GM12878 (cell line): Measurements from ENCODE around the gene TUBA4B. TPM values are rescaled to one million over a fixed set of nuclear protein-coding genes. Genes with fewer than 3 reads are reported as not detected.

ENCODE experiments used
- ATAC-seq: fragments of 200-7000 bp; cut with Tn5 transposase; 3 replicates; pipeline ENCODE4 v1.9.1; 2020; ENCODE audit warnings: mild to moderate bottlenecking, moderate library complexity
- BruUV-seq: library from RNA; stranded (reverse); fragments of 400-500 nt; replicated peaks from 2 replicates; lab custom pipeline; 2021; lab: Mats Ljungman, UMichigan
- CTCF ChIA-PET: fragments of 300-600 bp; sonication (Branson Sonifier 250); formaldehyde crosslinking; extraction: SDS; loops from one replicate; lab custom pipeline; 2021; ENCODE audit warnings: inconsistent platforms; lab: Yijun Ruan, JAX
- POLR2A ChIA-PET: fragments of 350-600 bp; formaldehyde crosslinking; extraction: SDS; loops from one replicate; lab custom pipeline; 2021; ENCODE audit warnings: inconsistent platforms; lab: Charles Lee
- RAD21 ChIA-PET: fragments of 300-600 bp; sonication (Branson Sonifier 250); formaldehyde crosslinking; loops from one replicate; lab custom pipeline; 2023; ENCODE audit warnings: antibody characterized with exemption; ENCODE audit not compliant: unreplicated experiment; lab: Charles Lee
- SMC1A ChIA-PET: fragments of 300-600 bp; sonication (Branson Sonifier 250); formaldehyde crosslinking; loops from one replicate; lab custom pipeline; 2023; ENCODE audit not compliant: unreplicated experiment, uncharacterized antibody; lab: Charles Lee
- DNase-seq: peaks from one replicate; pipeline ENCODE4 v3.0.0-alpha.2; 2011; ENCODE audit warnings: low read depth, low spot score
- FAIRE-seq: peaks from 3 replicates; lab custom pipeline; 2011; peaks lifted over from hg19 to GRCh38; lab: Jason Lieb, UNC
- H2AFZ ChIP-seq: 2 replicates; pipeline ENCODE4 v1.6.0; 2011; ENCODE audit warnings: low read depth, low read length, control low read depth; ENCODE audit not compliant: control insufficient read depth
- H3K27ac ChIP-seq: 2 replicates; pipeline ENCODE4 v1.5.1; 2011; ENCODE audit warnings: control low read depth; ENCODE audit not compliant: control insufficient read depth, insufficient read depth
- H3K27me3 ChIP-seq, 2 experiments: replicated peaks in 1 of 2; 2 replicates each; pipeline versions ENCODE4 v1.6.0 to v1.6.1; 2011; ENCODE audit warnings: low read length in 1 of 2; ENCODE audit not compliant: control insufficient read depth in 2 of 2, insufficient read depth in 2 of 2
- H3K36me3 ChIP-seq, 2 experiments: 2 replicates each; pipeline ENCODE4 v1.5.1; 2011; ENCODE audit warnings: low read length in 1 of 2; ENCODE audit not compliant: control insufficient read depth in 2 of 2, insufficient read depth in 2 of 2
- H3K4me1 ChIP-seq: 2 replicates; pipeline ENCODE4 v1.6.1; 2011; ENCODE audit warnings: mild to moderate bottlenecking, low read length, moderate library complexity, mixed read lengths; ENCODE audit not compliant: control insufficient read depth, insufficient read depth
- H3K4me2 ChIP-seq: 2 replicates; pipeline ENCODE4 v1.6.0; 2011; ENCODE audit warnings: control low read depth; ENCODE audit not compliant: control insufficient read depth, insufficient read depth
- H3K4me3 ChIP-seq: fragments of 200-600 bp; sonication (generic); 2 replicates; pipeline ENCODE4 v1.5.1; 2016
- H3K79me2 ChIP-seq: 2 replicates; pipeline ENCODE4 v1.6.0; 2011; ENCODE audit warnings: low read length; ENCODE audit not compliant: control insufficient read depth, insufficient read depth
- H3K9ac ChIP-seq: 2 replicates; pipeline ENCODE4 v1.8.0; 2011; ENCODE audit warnings: low read length, control low read depth, mixed read lengths; ENCODE audit not compliant: control insufficient read depth, insufficient read depth
- H3K9me3 ChIP-seq: replicated peaks from 3 replicates; pipeline ENCODE4 v1.5.1; 2011; ENCODE audit warnings: mild to moderate bottlenecking, low read length; ENCODE audit not compliant: control insufficient read depth, insufficient read depth
- H4K20me1 ChIP-seq: 2 replicates; pipeline ENCODE4 v1.6.0; 2011; ENCODE audit not compliant: control insufficient read depth, insufficient read depth
- BRCA1 ChIP-seq: IDR thresholded peaks from 2 replicates; pipeline ENCODE4 v1.6.1; 2011; ENCODE audit warnings: low read depth, low read length, improper control_type of control experiment
- KLF5 ChIP-seq: fragments of 450-650 bp; IDR thresholded peaks from 2 replicates; pipeline ENCODE4 v1.6.1; 2014; ENCODE audit warnings: mild to moderate bottlenecking; ENCODE audit not compliant: partially characterized antibody
- NBN ChIP-seq: fragments of 450-650 bp; IDR thresholded peaks from 2 replicates; pipeline ENCODE4 v1.6.1; 2016
- PAX5 ChIP-seq: IDR thresholded peaks from 2 replicates; pipeline ENCODE4 v1.6.1; 2011; ENCODE audit warnings: low read depth, low read length, borderline replicate concordance
- RAD21 ChIP-seq: IDR thresholded peaks from 2 replicates; pipeline ENCODE4 v1.6.1; 2011; ENCODE audit warnings: mild to moderate bottlenecking, low read depth, low read length, moderate library complexity; ENCODE audit not compliant: insufficient read depth
- SMAD1 ChIP-seq: fragments of 450-650 bp; IDR thresholded peaks from 2 replicates; pipeline ENCODE4 v1.6.1; 2018; ENCODE audit warnings: mild to moderate bottlenecking, low read depth; ENCODE audit not compliant: partially characterized antibody
- TBL1XR1 ChIP-seq: IDR thresholded peaks from 2 replicates; pipeline ENCODE4 v1.6.1; 2012; ENCODE audit warnings: low read depth, low read length, improper control_type of control experiment
- YY1 ChIP-seq: IDR thresholded peaks from 2 replicates; pipeline ENCODE4 v1.6.1; 2011; ENCODE audit warnings: low read depth, mild to moderate bottlenecking, low read length
- ZBTB40 ChIP-seq: fragments of 450-650 bp; IDR thresholded peaks from 2 replicates; pipeline ENCODE4 v1.6.1; 2016; ENCODE audit warnings: mild to moderate bottlenecking, moderate library complexity, borderline replicate concordance
- WGBS: methylation state at CpG from one replicate; pipeline ENCODE4 v1.1.6; 2016; ENCODE audit warnings: low lambda C conversion rate; ENCODE audit not compliant: insufficient replicate concordance, insufficient coverage; ENCODE audit errors: missing lambda C conversion rate; 5-methylcytosine and 5-hydroxymethylcytosine counted together
- in situ Hi-C: fragments of 300-500 bp; cut with MboI; formaldehyde crosslinking; loops from 9 replicates; pipeline ENCODE4 v1.14.3; 2018; ENCODE audit warnings: mixed read lengths
- intact Hi-C: fragments of 100-400 bp; cut with micrococcal nuclease; formaldehyde crosslinking; loops from one replicate; pipeline ENCODE4 v1.14.2; 2022; ENCODE audit not compliant: unreplicated experiment
- polyA plus RNA-seq, 11 experiments: library from polyadenylated mRNA; depleted of rRNA in 4 of 11; unstranded in 6 of 11; stranded (reverse) in 5 of 11; fragments of >200 nt; fragmentation: Nextera tagmentation in 4 of 11; fragmentation: Illumina TruSeq in 1 of 11; extraction: Ambion mirVana in 4 of 11; extraction: Trizol in 1 of 11; gene quantifications; 1 replicate in 1 of 11; 2 replicates in 10 of 11; pipeline versions ENCODE4 v1.2.1 to v1.2.3, GENCODE V29; 2011 to 2016; ENCODE audit warnings: inconsistent platforms in 2 of 11, missing spikeins in 2 of 11, low read depth in 1 of 11
- total RNA-seq, 4 experiments: library from RNA; depleted of rRNA in 3 of 4; stranded (reverse); fragments of >200 nt in 3 of 4; fragmentation: Illumina TruSeq in 1 of 4; extraction: Trizol in 1 of 4; gene quantifications; 2 replicates each; pipeline versions ENCODE4 v1.2.1 to v1.2.3, GENCODE V29; 2013 to 2021

Gene TUBA4B
- total and polyA plus RNA-seq, 10 of the 15 experiments (the other 5 are each of a cell fraction or from before 2014, with no cell fraction given), result 0.07 TPM; not detected in 9

- TF ChIP-seq ZBTB40, result no peak
Observed at GRCh38 chr2:219213486-219214071, 39.5 kb upstream of the TUBA4B start (continued).

GRCh38 chr2:219214141-219214540 is 38.9 kb upstream of the TUBA4B start:
- peaks cover 11% of the 10 kb centered on the region for H3K4me1 ChIP-seq
- BruUV-seq, result no TSS peak
- peaks cover 14% of the 10 kb centered on the region for H3K79me2 ChIP-seq
- no peaks in the 10 kb centered on the region for H3K27me3 ChIP-seq
- H3K9me3 ChIP-seq, result no peaks in the 10 kb centered on the region
- FAIRE-seq (no peak), ATAC-seq (no peak), DNase-seq (no peak)
- in situ Hi-C loops (no loop called here), intact Hi-C loops (no loop called here)
- no peak overlapping the region for H3K4me3 ChIP-seq
- RAD21 ChIA-PET, result no interaction called here
- H3K9ac ChIP-seq, result no peak overlapping the region
- WGBS, result 96% methylated on average over 15 of the region's 15 CpGs
- CTCF ChIA-PET, result interaction anchor here (0.6 to 3.2 kb wide), 5 partner anchors 8 to 81 kb away, joined by 3 to 14 read pairs (median 4); no protein-coding TSS in a partner anchor
- POLR2A ChIA-PET, result no interaction called here
- no peak for TF ChIP-seq YY1
- no peak for TF ChIP-seq BRCA1
- no peak for TF ChIP-seq SMAD1
- TF ChIP-seq KLF5, result no peak
- no peak for TF ChIP-seq RAD21
- no peak for TF ChIP-seq NBN
- TF ChIP-seq TBL1XR1, result no peak
- TF ChIP-seq PAX5, result no peak
- H2AFZ ChIP-seq, result no peak overlapping the region
- H4K20me1 ChIP-seq, result no peaks in the 10 kb centered on the region
- SMC1A ChIA-PET, result no interaction called here
- H3K27ac ChIP-seq, result no peak overlapping the region
- no peak overlapping the region for H3K4me2 ChIP-seq
- H3K36me3 ChIP-seq, result peaks cover 0 to 15% of the 10 kb centered on the region in 2 experiments; a peak in 3 of 4 replicates
